HL-60 (cell line): Measurements from ENCODE around the gene MORC1.
"Not testable (repeated sequence)": the region's sequence is repeated elsewhere in the genome, so short reads cannot be mapped to it uniquely, and the experiment has no call there.

Source experiments
- DNase-seq, 2 experiments: peaks; one replicate each; pipeline ENCODE4 v3.0.0-alpha.2; 2010 to 2020; ENCODE audit warnings: low read depth in 1 of 2, low spot score in 1 of 2
- H3K27ac ChIP-seq: fragments of 250-450 bp; sonication (Bioruptor Pico); replicated peaks from 2 replicates; pipeline ENCODE4 v1.5.1; 2020; ENCODE audit warnings: mild to moderate bottlenecking, moderate library complexity
- H3K27me3 ChIP-seq: fragments of 250-450 bp; sonication (Bioruptor Pico); 2 replicates; pipeline ENCODE4 v1.5.1; 2021; ENCODE audit warnings: mild to moderate bottlenecking, moderate library complexity; ENCODE audit not compliant: insufficient read depth, poor library complexity, severe bottlenecking
- H3K4me3 ChIP-seq: replicated peaks from 2 replicates; pipeline ENCODE4 v1.5.1; 2011; ENCODE audit warnings: mild to moderate bottlenecking, control low read depth, low read length; ENCODE audit not compliant: insufficient read depth
- GABPA ChIP-seq: IDR thresholded peaks from 2 replicates; pipeline ENCODE4 v1.6.1; 2012; ENCODE audit warnings: low read depth
- POLR2AphosphoS5 ChIP-seq: IDR thresholded peaks from 2 replicates; pipeline ENCODE4 v1.6.1; 2012; ENCODE audit warnings: low read depth
- SPI1 ChIP-seq: IDR thresholded peaks from 2 replicates; pipeline ENCODE4 v1.6.1; 2012; ENCODE audit warnings: low read depth, mild to moderate bottlenecking, borderline replicate concordance
- TF ChIP-seq, protein P1 (sequence below): IDR thresholded peaks from one replicate; pipeline ENCODE4 v1.5.1; 2011; ENCODE audit warnings: low read length, control low read depth, inconsistent platforms; ENCODE audit not compliant: insufficient read depth
- TF ChIP-seq, protein P2 (sequence below): IDR thresholded peaks from 2 replicates; pipeline ENCODE4 v1.6.1; 2012; ENCODE audit warnings: low read depth; ENCODE audit not compliant: insufficient replicate concordance

MORC1 gene

DNA sequence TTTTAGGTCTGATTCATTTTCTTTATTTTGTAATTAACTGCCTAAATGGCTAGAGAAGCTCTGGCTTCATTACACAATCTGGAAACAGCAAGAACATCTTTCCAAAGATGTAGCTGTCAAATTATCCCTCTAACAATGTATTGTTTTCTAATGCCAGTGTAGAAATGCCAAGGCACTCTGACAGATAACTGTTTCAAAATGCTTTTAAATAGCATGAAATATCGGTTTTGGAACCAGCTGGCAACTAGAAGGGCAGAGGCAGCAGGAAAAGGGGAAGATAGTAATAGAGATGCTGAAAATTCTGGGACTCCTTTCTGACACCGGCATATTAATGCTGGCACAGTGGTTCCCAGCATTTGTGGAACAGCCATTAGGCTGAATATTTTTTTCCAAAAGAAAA is 26.1 kb downstream of the MORC1 start:
- no peaks in the 10 kb centered on the region for H3K27me3 ChIP-seq
- H3K4me3 ChIP-seq: no peak overlapping the region
- no peak for DNase-seq
- TF ChIP-seq, protein P1, sequence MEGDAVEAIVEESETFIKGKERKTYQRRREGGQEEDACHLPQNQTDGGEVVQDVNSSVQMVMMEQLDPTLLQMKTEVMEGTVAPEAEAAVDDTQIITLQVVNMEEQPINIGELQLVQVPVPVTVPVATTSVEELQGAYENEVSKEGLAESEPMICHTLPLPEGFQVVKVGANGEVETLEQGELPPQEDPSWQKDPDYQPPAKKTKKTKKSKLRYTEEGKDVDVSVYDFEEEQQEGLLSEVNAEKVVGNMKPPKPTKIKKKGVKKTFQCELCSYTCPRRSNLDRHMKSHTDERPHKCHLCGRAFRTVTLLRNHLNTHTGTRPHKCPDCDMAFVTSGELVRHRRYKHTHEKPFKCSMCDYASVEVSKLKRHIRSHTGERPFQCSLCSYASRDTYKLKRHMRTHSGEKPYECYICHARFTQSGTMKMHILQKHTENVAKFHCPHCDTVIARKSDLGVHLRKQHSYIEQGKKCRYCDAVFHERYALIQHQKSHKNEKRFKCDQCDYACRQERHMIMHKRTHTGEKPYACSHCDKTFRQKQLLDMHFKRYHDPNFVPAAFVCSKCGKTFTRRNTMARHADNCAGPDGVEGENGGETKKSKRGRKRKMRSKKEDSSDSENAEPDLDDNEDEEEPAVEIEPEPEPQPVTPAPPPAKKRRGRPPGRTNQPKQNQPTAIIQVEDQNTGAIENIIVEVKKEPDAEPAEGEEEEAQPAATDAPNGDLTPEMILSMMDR: no peak
- TF ChIP-seq SPI1: no peak
- no peak for TF ChIP-seq GABPA
- no peak for TF ChIP-seq POLR2AphosphoS5
- TF ChIP-seq, protein P2, sequence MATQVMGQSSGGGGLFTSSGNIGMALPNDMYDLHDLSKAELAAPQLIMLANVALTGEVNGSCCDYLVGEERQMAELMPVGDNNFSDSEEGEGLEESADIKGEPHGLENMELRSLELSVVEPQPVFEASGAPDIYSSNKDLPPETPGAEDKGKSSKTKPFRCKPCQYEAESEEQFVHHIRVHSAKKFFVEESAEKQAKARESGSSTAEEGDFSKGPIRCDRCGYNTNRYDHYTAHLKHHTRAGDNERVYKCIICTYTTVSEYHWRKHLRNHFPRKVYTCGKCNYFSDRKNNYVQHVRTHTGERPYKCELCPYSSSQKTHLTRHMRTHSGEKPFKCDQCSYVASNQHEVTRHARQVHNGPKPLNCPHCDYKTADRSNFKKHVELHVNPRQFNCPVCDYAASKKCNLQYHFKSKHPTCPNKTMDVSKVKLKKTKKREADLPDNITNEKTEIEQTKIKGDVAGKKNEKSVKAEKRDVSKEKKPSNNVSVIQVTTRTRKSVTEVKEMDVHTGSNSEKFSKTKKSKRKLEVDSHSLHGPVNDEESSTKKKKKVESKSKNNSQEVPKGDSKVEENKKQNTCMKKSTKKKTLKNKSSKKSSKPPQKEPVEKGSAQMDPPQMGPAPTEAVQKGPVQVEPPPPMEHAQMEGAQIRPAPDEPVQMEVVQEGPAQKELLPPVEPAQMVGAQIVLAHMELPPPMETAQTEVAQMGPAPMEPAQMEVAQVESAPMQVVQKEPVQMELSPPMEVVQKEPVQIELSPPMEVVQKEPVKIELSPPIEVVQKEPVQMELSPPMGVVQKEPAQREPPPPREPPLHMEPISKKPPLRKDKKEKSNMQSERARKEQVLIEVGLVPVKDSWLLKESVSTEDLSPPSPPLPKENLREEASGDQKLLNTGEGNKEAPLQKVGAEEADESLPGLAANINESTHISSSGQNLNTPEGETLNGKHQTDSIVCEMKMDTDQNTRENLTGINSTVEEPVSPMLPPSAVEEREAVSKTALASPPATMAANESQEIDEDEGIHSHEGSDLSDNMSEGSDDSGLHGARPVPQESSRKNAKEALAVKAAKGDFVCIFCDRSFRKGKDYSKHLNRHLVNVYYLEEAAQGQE: no peak
- H3K27ac ChIP-seq: no peak overlapping the region

DNA sequence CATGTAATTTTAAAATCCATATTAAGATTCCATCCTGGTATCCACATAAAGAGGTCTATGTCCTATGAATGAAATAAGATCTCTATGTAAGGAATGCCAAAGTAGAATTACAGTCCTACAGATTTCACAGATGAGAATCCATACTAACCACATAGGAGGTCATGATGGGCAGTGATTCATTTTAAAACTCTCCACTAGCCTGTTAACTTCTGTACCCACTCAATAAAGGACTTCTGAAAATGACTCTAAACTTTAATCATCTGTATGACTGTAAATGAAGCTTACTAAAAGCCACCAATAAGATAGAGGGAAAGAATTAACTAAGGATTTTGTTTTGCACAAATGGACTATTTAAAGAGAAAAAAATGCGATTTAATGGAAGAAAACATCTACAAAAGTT is 28.7 kb downstream of the MORC1 start:
- H3K4me3 ChIP-seq: no peak overlapping the region
- no peaks in the 10 kb centered on the region for H3K27me3 ChIP-seq
- H3K27ac ChIP-seq: no peak overlapping the region
- no peak for TF ChIP-seq POLR2AphosphoS5
- TF ChIP-seq, protein P1: no peak
- TF ChIP-seq, protein P2: no peak
- no peak for TF ChIP-seq GABPA
- no peak for TF ChIP-seq SPI1
- DNase-seq: no peak

DNA sequence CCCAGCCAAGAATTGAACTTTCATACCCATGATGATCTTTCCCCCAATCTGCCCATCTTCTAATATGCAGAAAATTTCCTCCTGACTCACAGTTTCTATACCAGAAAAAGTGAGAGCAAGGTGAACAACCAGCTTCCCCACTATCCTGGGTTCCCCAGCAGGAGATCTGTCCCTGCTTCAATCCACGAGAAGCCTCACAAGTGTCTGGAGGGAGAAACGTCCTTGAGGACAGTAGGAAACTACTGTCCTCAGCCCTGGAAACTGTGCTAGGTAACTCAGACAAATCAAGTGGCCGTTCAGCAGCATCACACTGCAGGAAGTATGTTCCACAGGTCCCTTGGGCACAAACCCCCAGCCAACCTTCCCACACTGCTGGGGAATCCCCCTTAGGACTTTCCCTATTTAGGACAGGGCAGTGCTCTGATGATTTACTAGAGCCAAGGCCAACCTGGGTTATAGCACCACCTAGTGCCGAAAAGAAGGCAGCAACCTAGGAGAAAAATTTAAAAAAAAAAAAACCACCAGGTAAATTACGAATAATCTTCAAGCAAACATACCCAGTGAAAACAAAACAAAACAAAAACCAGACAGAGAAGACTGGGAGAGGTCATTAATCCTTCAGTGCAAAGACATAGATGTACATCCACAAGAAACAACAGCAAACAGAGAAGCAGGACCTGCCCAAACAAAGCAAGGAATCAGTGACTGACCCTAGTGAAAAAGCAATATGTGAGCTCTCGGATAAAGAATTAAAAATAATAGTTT is 36.0 kb downstream of the MORC1 start:
- Histone ChIP-seq H3K27me3 (peaks cover 3% of the 10 kb centered on the region), H3K4me3 (no peak overlapping the region), H3K27ac (no peak overlapping the region)
- peak in 1 of 2 experiments; percentile 14 for DNase-seq
- no peak for TF ChIP-seq GABPA
- TF ChIP-seq POLR2AphosphoS5: no peak
- no peak for TF ChIP-seq SPI1
- TF ChIP-seq, protein P1: peak; percentile 47

DNA sequence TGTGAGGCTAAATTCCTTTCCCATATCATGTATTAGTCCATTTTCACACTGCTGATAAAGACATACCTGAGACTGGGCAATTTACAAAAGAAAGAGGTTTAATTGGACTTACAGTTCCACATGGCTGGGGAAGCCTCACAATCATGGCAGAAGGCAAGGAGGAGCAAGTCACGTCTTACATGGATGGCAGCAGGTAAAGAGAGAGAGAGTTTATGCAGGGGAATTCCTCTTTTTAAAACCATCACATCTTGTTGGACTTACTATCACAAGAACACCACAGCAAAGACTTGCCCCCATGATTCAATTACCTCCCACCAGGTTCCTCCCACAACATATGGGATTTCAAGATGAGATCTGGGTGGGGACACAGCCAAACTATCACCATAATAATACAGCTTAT is 37.8 kb downstream of the MORC1 start:
- not testable (repeated sequence) for DNase-seq, H3K4me3 ChIP-seq, H3K27me3 ChIP-seq, H3K27ac ChIP-seq
